GM12875 (cell line): ENCODE results near the gene RAB40B.

ENCODE experiments used
- H3K4me3 ChIP-seq: one replicate; pipeline ENCODE4 v1.5.1; 2011; ENCODE audit warnings: low read depth, low read length, control low read depth
- CTCF ChIP-seq: IDR thresholded peaks from 2 replicates; pipeline ENCODE4 v1.5.1; 2011; ENCODE audit warnings: low read depth, mild to moderate bottlenecking, control low read depth, inconsistent platforms, low read length, moderate library complexity, borderline replicate concordance; ENCODE audit not compliant: insufficient read depth

The RAB40B gene

GRCh38 chr17:82722341-82723013 is 24.0 kb upstream of the RAB40B start:
- no peak for TF ChIP-seq CTCF

GRCh38 chr17:82720204-82720603 is 21.7 kb upstream of the RAB40B start:
- no peak for TF ChIP-seq CTCF
- H3K4me3 ChIP-seq: no peak overlapping the region

More at GRCh38 chr17:82722341-82723013, 24.0 kb upstream of the RAB40B start:
- no peak overlapping the region for H3K4me3 ChIP-seq

- H3K4me3 ChIP-seq: no peak overlapping the region
- TF ChIP-seq CTCF: no peak
Observed at GRCh38 chr17:82718986-82719685, 20.6 kb upstream of the RAB40B start.

GRCh38 chr17:82716203-82717010 is 17.9 kb upstream of the RAB40B start, which contains the start of gene FN3KRP:
Gene FN3KRP (plus strand): TSS chr17:82716706. CDS start chr17:82716756, 50 bp downstream.
- peak within 1 kb of the TSS; percentile 82 for H3K4me3 ChIP-seq
- TF ChIP-seq CTCF: no peak

- no peak overlapping the region for H3K4me3 ChIP-seq
- no peak for TF ChIP-seq CTCF
Observed at GRCh38 chr17:82713071-82713723, 14.7 kb upstream of the RAB40B start.

- no peak overlapping the region for H3K4me3 ChIP-seq
- TF ChIP-seq CTCF: no peak
Observed at GRCh38 chr17:82710499-82711232, 12.2 kb upstream of the RAB40B start.
